GM06990 (cell line): ENCODE measurements around the gene LRMDA.

Experiments
- DNase-seq: peaks from one replicate; pipeline ENCODE4 v3.0.0-alpha.2; 2011; ENCODE audit not compliant: insufficient read length; ENCODE audit errors: extremely low read depth
- H3K27me3 ChIP-seq: replicated peaks from 2 replicates; pipeline ENCODE4 v1.6.0; 2011; ENCODE audit warnings: low read length; ENCODE audit not compliant: control insufficient read depth, insufficient read depth
- H3K36me3 ChIP-seq: 2 replicates; pipeline ENCODE4 v1.5.1; 2011; ENCODE audit warnings: low read length; ENCODE audit not compliant: control insufficient read depth, insufficient read depth
- H3K4me3 ChIP-seq: replicated peaks from 2 replicates; pipeline ENCODE4 v1.5.1; 2011; ENCODE audit warnings: low read depth, mild to moderate bottlenecking, control low read depth, low read length
- CTCF ChIP-seq: IDR thresholded peaks from 2 replicates; pipeline ENCODE4 v1.5.1; 2011; ENCODE audit warnings: low read length, control low read depth, mild to moderate bottlenecking, inconsistent platforms; ENCODE audit not compliant: insufficient read depth, poor library complexity, severe bottlenecking

LRMDA gene

GRCh38 chr10:76459016-76459730 is 1027.7 kb downstream of the LRMDA start:
- Histone ChIP-seq H3K4me3 (no peak overlapping the region), H3K36me3 (no peaks in the 10 kb centered on the region), H3K27me3 (no peaks in the 10 kb centered on the region; the same call in none of the 2 replicates)
- DNase-seq: no peak
- no peak for TF ChIP-seq CTCF

- H3K27me3 ChIP-seq: no peaks in the 10 kb centered on the region; the same call in 1 of the 2 replicates
- H3K4me3 ChIP-seq: no peak overlapping the region
- H3K36me3 ChIP-seq: no peaks in the 10 kb centered on the region
- DNase-seq: no peak
- no peak for TF ChIP-seq CTCF
Measured at GRCh38 chr10:76461024-76461423, 1029.6 kb downstream of the LRMDA start.

DNA sequence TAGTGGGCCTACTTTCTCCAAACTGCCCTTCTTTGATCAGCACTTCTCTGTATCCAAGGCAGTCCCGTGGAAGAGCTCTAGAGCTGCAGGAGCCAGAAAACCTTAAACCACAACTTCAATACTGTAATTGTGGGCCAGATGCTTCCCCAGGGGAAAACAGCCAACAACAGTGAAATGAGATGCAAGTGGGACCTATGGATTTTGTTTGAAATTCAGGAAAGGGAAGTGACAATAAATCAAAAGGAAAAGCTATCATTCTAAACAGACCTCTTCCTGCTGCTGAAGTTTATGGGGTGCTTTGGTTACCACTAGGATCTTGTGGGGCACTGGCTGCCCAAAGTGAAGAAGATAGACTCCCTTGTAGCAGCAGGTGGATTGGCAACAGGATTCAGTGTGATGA is 1031.7 kb downstream of the LRMDA start:
- DNase-seq: no peak
- Histone ChIP-seq H3K4me3 (no peak overlapping the region), H3K36me3 (no peaks in the 10 kb centered on the region), H3K27me3 (no peaks in the 10 kb centered on the region)
- no peak for TF ChIP-seq CTCF

GRCh38 chr10:76466836-76467503 is 1035.5 kb downstream of the LRMDA start:
- no peaks in the 10 kb centered on the region for H3K36me3 ChIP-seq
- no peaks in the 10 kb centered on the region for H3K27me3 ChIP-seq
- TF ChIP-seq CTCF: no peak
- DNase-seq: no peak
- H3K4me3 ChIP-seq: no peak overlapping the region

GRCh38 chr10:76469675-76470074 is 1038.3 kb downstream of the LRMDA start:
- H3K36me3 ChIP-seq: no peaks in the 10 kb centered on the region
- no peak overlapping the region for H3K4me3 ChIP-seq
- DNase-seq: no peak
- no peak for TF ChIP-seq CTCF
- H3K27me3 ChIP-seq: no peaks in the 10 kb centered on the region
